Fibroblast of pulmonary artery (primary cell): Measurements from ENCODE around the gene ARHGEF9.
A peak's percentile ranks its signal among the peaks of the same experiment; 100 is the strongest.

Experiments used
- DNase-seq: peaks from one replicate; pipeline ENCODE4 v3.0.0-alpha.2; 2010; ENCODE audit warnings: low read depth
- H3K4me3 ChIP-seq: replicated peaks from 2 replicates; pipeline ENCODE4 v1.5.1; 2011; ENCODE audit warnings: low read depth, mild to moderate bottlenecking, control low read depth, low read length, moderate library complexity
- CTCF ChIP-seq: IDR thresholded peaks from 2 replicates; pipeline ENCODE4 v1.5.1; 2011; ENCODE audit warnings: mild to moderate bottlenecking, control low read depth, low read length, inconsistent platforms; ENCODE audit errors: missing control alignments

ARHGEF9 gene

GRCh38 chrX:63758011-63758410 is 27.0 kb downstream of the ARHGEF9 start:
- no peak for DNase-seq
- H3K4me3 ChIP-seq = no peak overlapping the region
- TF ChIP-seq CTCF = no peak

- DNase-seq = no peak
- no peak overlapping the region for H3K4me3 ChIP-seq
These were observed 29.1 kb downstream of the ARHGEF9 start for GRCh38 chrX:63755892-63756291.

GRCh38 chrX:63754860-63755579 is 30.0 kb downstream of the ARHGEF9 start:
- H3K4me3 ChIP-seq = peak overlapping the region; percentile 74
- DNase-seq = peak; percentile 95
- no peak for TF ChIP-seq CTCF

More at GRCh38 chrX:63755892-63756291, 29.1 kb downstream of the ARHGEF9 start:
- TF ChIP-seq CTCF = no peak

GRCh38 chrX:63754136-63754859 is 30.7 kb downstream of the ARHGEF9 start:
- H3K4me3 ChIP-seq = peak overlapping the region; percentile 74
- DNase-seq = peak; percentile 29
- no peak for TF ChIP-seq CTCF

DNA sequence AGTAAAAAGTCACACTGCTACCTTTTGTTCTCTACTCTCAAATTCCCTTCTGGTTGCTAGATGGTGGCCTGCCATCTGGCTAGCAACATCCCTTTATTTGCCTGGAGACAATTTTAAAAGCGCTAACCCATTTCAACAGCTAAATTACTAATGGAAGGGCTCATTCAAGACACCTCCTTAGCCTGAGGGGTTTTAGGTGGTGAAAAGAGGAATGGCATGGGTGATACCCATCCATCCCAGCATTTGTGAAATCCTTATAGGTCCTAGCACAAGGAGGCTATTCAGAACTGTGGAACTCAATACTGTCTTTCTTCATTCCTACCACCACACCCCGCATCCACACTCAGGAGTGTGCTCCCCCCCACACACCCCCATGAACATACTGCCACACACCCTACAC is 33.5 kb downstream of the ARHGEF9 start:
- DNase-seq = no peak
- no peak for TF ChIP-seq CTCF
- no peak overlapping the region for H3K4me3 ChIP-seq

DNA sequence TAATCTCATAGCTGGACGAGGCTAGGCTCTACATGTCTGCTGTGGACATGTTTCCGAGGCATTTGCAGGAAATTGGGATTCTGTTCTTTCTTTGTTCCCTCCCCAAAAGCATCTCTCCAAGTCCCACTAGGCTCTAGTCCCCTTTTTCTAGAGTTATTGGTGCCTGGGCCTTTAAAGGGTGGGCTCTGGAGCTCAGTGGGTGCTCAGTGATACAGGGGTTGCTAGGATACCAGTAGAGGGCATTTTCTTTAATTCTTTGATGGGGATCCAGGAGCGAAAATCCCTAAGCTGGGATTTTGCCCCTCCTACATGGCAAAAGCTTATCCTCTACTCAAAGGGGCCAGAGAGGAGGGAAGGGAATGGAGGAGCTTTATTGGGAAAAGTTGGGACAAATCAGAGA is 34.2 kb downstream of the ARHGEF9 start:
- no peak for DNase-seq
- H3K4me3 ChIP-seq = no peak overlapping the region
- no peak for TF ChIP-seq CTCF
